Uterus (tissue), 4 donors: ENCODE results near the gene ANKRD61. TPM values are rescaled to one million over a fixed set of nuclear protein-coding genes. Genes with fewer than 3 reads are reported as not detected.
"Not testable (repeated sequence)": the region's sequence is repeated elsewhere in the genome, so short reads cannot be mapped to it uniquely, and the experiment has no call there.

Source experiments
- DNase-seq, 2 donors: peaks; one replicate each; pipeline ENCODE4 v3.0.0-alpha.2; 2019 to 2020
- H3K27ac ChIP-seq, 2 donors: fragments of 200-600 bp; sonication (generic); 1 replicate in 1 of 2; 2 replicates in 1 of 2; pipeline ENCODE4 v1.5.1; 2016 to 2018
- H3K27me3 ChIP-seq, 2 donors: fragments of 200-600 bp; sonication (generic); one replicate each; pipeline ENCODE4 v1.5.1; 2018 to 2019; ENCODE audit warnings: control low read depth in 1 of 2
- H3K36me3 ChIP-seq, 2 donors: fragments of 200-600 bp; sonication (generic); one replicate each; pipeline ENCODE4 v1.5.1; 2019; ENCODE audit warnings: control low read depth in 1 of 2
- H3K4me1 ChIP-seq, 2 donors: fragments of 200-600 bp; sonication (generic); one replicate each; pipeline ENCODE4 v1.5.1; 2018 to 2019; ENCODE audit warnings: control low read depth in 1 of 2
- H3K4me3 ChIP-seq, 2 donors: fragments of 200-600 bp; sonication (generic); 1 replicate in 1 of 2; 2 replicates in 1 of 2; pipeline ENCODE4 v1.5.1; 2018 to 2019; ENCODE audit warnings: mild to moderate bottlenecking in 1 of 2
- H3K9me3 ChIP-seq, 2 donors: fragments of 200-600 bp; sonication (generic); one replicate each; pipeline ENCODE4 v1.5.1; 2019; ENCODE audit warnings: control low read depth in 1 of 2
- POLR2A ChIP-seq, 2 donors: fragments of 450-650 bp; IDR thresholded peaks; one replicate each; pipeline ENCODE4 v1.6.1; 2016; ENCODE audit warnings: antibody characterized with exemption in 2 of 2, mild to moderate bottlenecking in 1 of 2, moderate library complexity in 1 of 2
- intact Hi-C: fragments of 100-400 bp; cut with DNase I; formaldehyde crosslinking; loops from one replicate; pipeline ENCODE4 v1.15.1; 2023; ENCODE audit warnings: low total_unique reads
- total RNA-seq, 4 donors: library from RNA; depleted of rRNA in 3 of 4; stranded (reverse); fragments of >200 nt in 3 of 4; gene quantifications; one replicate each; pipeline versions ENCODE4 v1.1.0 to v1.2.4, GENCODE V29; 2014 to 2023
- TF ChIP-seq, protein P1 (sequence below), 4 experiments: fragments of 200-600 bp in 2 of 4; fragments of 450-650 bp in 2 of 4; sonication (generic) in 2 of 4; IDR thresholded peaks; one replicate each; pipeline ENCODE4 v1.5.1; 2016 to 2019; ENCODE audit warnings: antibody characterized with exemption in 4 of 4, mild to moderate bottlenecking in 2 of 4, moderate library complexity in 1 of 4
- donor health status: DM: yes; HTN: yes; CAD: no.

The ANKRD61 gene
- total RNA-seq, 4 donors from 2014 or later, result 0.46 TPM; not detected in 3

DNA sequence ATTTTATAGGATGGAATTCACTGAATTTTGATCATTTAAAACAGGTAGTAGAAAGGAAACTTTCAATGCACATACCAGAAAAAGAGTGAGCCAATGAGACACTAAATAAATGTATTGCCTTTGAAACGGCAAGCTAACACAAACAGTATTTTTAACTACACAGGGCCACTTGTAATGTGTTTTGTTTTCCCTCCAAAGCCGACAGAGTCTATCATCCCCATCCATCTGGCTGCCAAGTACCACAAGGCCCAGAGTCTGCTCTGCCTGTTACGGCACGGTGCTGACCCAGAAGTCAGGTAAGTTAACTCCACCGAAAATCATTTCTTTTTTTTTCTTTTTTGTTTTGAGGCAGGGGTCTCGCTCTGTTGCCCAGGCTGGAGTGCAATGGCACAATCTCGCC, 1.5 kb downstream of the ANKRD61 start:
- no peaks in the 10 kb centered on the region for H3K9me3 ChIP-seq
- TF ChIP-seq POLR2A (IDR thresholded peaks at IDR 0.05), result no peak
- TF ChIP-seq, protein P1, sequence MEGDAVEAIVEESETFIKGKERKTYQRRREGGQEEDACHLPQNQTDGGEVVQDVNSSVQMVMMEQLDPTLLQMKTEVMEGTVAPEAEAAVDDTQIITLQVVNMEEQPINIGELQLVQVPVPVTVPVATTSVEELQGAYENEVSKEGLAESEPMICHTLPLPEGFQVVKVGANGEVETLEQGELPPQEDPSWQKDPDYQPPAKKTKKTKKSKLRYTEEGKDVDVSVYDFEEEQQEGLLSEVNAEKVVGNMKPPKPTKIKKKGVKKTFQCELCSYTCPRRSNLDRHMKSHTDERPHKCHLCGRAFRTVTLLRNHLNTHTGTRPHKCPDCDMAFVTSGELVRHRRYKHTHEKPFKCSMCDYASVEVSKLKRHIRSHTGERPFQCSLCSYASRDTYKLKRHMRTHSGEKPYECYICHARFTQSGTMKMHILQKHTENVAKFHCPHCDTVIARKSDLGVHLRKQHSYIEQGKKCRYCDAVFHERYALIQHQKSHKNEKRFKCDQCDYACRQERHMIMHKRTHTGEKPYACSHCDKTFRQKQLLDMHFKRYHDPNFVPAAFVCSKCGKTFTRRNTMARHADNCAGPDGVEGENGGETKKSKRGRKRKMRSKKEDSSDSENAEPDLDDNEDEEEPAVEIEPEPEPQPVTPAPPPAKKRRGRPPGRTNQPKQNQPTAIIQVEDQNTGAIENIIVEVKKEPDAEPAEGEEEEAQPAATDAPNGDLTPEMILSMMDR (IDR thresholded peaks at IDR 0.05), result no peak
- DNase-seq, result no peak
- H3K27me3 ChIP-seq, result no peaks in the 10 kb centered on the region
- no peaks in the 10 kb centered on the region for H3K4me1 ChIP-seq
- H3K36me3 ChIP-seq, result peaks cover 0 to 3% of the 10 kb centered on the region in 2 donors
- H3K27ac ChIP-seq, result no peak overlapping the region
- no peak overlapping the region for H3K4me3 ChIP-seq
- intact Hi-C loops, result no loop called here

DNA sequence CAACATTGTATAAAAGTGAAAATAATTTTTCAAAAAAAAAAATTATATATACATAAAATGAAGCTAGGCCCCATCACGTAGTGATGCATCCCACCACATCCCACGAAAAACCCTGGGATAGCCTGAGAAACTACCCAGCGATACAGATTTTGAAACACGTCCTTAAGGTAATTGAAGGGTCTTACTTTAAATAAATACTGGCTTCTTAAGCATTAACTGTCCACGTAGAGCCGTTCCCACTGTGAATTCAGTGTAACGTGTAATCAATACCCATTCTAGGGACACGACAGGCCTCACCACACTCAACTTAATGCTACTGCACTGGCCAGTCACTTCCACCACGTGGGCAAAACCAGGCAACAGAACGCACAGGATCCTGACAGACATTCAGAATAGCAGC, 4.0 kb downstream of the ANKRD61 start:
- no peaks in the 10 kb centered on the region for H3K27me3 ChIP-seq
- no peaks in the 10 kb centered on the region for H3K9me3 ChIP-seq
- H3K36me3 ChIP-seq, result no peaks in the 10 kb centered on the region
- no peak overlapping the region for H3K27ac ChIP-seq
- no peaks in the 10 kb centered on the region for H3K4me1 ChIP-seq
- intact Hi-C loops, result no loop called here
- TF ChIP-seq POLR2A (IDR thresholded peaks at IDR 0.05), result no peak
- TF ChIP-seq, protein P1 (IDR thresholded peaks at IDR 0.05), result no peak
- no peak overlapping the region for H3K4me3 ChIP-seq
- no peak for DNase-seq

DNA sequence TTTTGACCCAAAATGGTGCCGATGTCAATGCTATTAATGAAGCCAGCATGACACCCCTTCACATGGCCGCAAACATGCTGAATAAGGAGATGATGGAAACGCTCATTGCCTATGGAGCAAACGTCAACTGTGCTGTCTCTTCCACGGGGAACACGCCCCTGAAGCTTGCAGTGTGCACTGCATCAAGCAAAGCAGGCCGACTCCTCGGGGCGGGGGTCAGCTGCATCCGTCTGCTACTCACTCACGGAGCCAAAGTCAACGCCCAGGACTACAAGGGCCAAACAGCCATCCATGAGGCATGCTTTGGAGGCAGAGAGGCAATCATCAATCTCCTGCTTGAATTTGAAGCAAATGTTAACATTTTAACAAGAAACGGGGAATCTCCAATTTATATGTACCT, 4.5 kb downstream of the ANKRD61 start:
- H3K4me1 ChIP-seq, result no peaks in the 10 kb centered on the region
- H3K36me3 ChIP-seq, result no peaks in the 10 kb centered on the region
- H3K27ac ChIP-seq, result no peak overlapping the region
- DNase-seq, result no peak
- H3K4me3 ChIP-seq, result no peak overlapping the region
- H3K9me3 ChIP-seq, result no peaks in the 10 kb centered on the region
- TF ChIP-seq, protein P1 (IDR thresholded peaks at IDR 0.05), result no peak
- no peak for TF ChIP-seq POLR2A (IDR thresholded peaks at IDR 0.05)
- intact Hi-C loops, result no loop called here
- no peaks in the 10 kb centered on the region for H3K27me3 ChIP-seq

DNA sequence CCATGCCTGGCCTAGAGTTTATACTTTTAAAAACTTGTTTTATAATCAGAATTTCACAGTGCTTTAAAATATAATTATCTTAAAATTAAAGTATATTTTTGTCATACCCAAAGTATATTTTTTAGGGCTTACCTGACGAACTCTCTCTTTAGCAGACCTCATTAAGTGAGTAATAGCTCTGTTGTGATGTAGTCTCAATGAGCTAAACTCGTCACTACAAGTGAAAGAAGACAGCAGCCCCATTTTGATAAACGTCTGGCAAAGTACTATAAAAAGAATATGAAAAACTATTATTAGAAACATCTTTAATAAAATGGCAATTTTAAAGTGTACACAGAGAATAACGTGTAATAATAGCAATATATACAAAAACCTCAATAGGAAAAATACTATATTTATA, 18.6 kb downstream of the ANKRD61 start:
- no peaks in the 10 kb centered on the region for H3K36me3 ChIP-seq
- intact Hi-C loops, result no loop called here
- no peak overlapping the region for H3K27ac ChIP-seq
- TF ChIP-seq POLR2A (IDR thresholded peaks at IDR 0.05), result no peak
- TF ChIP-seq, protein P1 (IDR thresholded peaks at IDR 0.05), result no peak
- no peak for DNase-seq
- H3K4me1 ChIP-seq, result no peaks in the 10 kb centered on the region
- H3K9me3 ChIP-seq, result no peaks in the 10 kb centered on the region
- H3K27me3 ChIP-seq, result no peaks in the 10 kb centered on the region
- no peak overlapping the region for H3K4me3 ChIP-seq

DNA sequence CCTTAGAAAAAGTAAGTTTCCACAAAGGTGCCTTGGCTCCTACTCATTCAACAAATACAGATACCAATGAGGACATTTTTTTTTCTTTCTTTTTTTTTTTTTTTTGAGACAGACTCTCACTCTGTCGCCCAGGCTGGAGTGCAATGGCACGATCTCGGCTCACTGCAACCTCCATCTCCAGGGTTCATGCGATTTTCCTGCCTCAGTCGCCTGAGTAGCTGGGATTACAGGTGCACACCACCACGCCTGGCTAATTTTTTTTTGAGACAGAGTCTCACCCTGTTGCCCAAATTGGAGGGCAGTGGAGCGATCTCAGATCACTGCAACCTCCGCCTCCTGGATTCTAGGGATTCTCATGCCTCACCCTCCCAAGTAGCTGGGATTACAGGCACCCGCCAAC, 20.0 kb downstream of the ANKRD61 start:
- DNase-seq, H3K4me1 ChIP-seq, H3K36me3 ChIP-seq, H3K27me3 ChIP-seq, H3K9me3 ChIP-seq, H3K27ac ChIP-seq, intact Hi-C loops, H3K4me3 ChIP-seq: not testable (repeated sequence)

DNA sequence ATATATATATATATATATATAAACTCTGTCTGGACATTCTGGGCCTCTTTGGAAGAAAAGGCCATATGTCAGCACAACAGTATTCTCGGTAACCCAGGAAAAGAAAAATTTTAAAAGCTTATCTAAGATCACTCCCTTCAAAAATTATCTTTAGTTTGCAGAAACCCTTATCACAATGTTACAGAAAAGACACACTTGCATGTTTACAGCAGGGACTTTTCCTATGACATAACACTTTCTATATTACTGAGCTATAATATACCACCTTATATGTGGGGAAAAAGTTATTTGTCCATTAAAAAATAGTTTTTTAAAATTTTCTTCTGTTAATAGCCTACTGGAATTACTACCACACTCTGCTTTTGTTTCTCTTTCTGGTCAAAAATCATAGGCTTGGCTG, 25.4 kb downstream of the ANKRD61 start:
- Histone ChIP-seq H3K4me1 (no peaks in the 10 kb centered on the region), H3K4me3 (no peak overlapping the region)
- TF ChIP-seq, protein P1 (IDR thresholded peaks at IDR 0.05), result no peak
- TF ChIP-seq POLR2A (IDR thresholded peaks at IDR 0.05), result no peak

More for the DNA sequence above, 25.4 kb downstream of the ANKRD61 start:
- H3K27ac ChIP-seq, result no peak overlapping the region
- intact Hi-C loops, result no loop called here
- no peaks in the 10 kb centered on the region for H3K27me3 ChIP-seq
- no peaks in the 10 kb centered on the region for H3K36me3 ChIP-seq
- no peak for DNase-seq
- no peaks in the 10 kb centered on the region for H3K9me3 ChIP-seq
